Thymus (tissue), 11 donors: Measurements from ENCODE around the gene HCRTR1. TPM values are rescaled to one million over a fixed set of nuclear protein-coding genes. Genes with fewer than 3 reads are reported as not detected.

ENCODE experiments used
- DNase-seq, 9 donors: peaks; one replicate each; pipeline ENCODE4 v3.0.0-alpha.2; 2013; ENCODE audit warnings: low spot score in 9 of 9, low read depth in 6 of 9, missing footprints in 1 of 9
- H3K27ac ChIP-seq, 2 donors: one replicate each; pipeline ENCODE4 v1.5.1; 2013; ENCODE audit warnings: control low read depth in 1 of 2, low read depth in 1 of 2, low read length in 1 of 2, mild to moderate bottlenecking in 1 of 2, moderate library complexity in 1 of 2
- H3K27me3 ChIP-seq, 2 donors: one replicate each; pipeline ENCODE4 v1.5.1; 2013; ENCODE audit warnings: low read length in 1 of 2; ENCODE audit not compliant: control insufficient read depth in 2 of 2, insufficient read depth in 1 of 2
- H3K36me3 ChIP-seq, 2 donors: one replicate each; pipeline ENCODE4 v1.5.1; 2013; ENCODE audit warnings: low read length in 1 of 2, mild to moderate bottlenecking in 1 of 2, moderate library complexity in 1 of 2; ENCODE audit not compliant: control insufficient read depth in 2 of 2, insufficient read depth in 2 of 2
- H3K4me1 ChIP-seq, 2 donors: one replicate each; pipeline ENCODE4 v1.5.1; 2013; ENCODE audit warnings: low read length in 2 of 2; ENCODE audit not compliant: control insufficient read depth in 2 of 2, insufficient read depth in 2 of 2
- H3K4me3 ChIP-seq, 2 donors: one replicate each; pipeline ENCODE4 v1.5.1; 2013; ENCODE audit warnings: low read length in 2 of 2, control low read depth in 1 of 2, mild to moderate bottlenecking in 1 of 2
- H3K9me3 ChIP-seq, 2 donors: one replicate each; pipeline ENCODE4 v1.5.1; 2013; ENCODE audit warnings: low read length in 1 of 2, mild to moderate bottlenecking in 1 of 2; ENCODE audit not compliant: control insufficient read depth in 2 of 2, insufficient read depth in 1 of 2
- WGBS: extraction: QIAGEN DNeasy Blood & Tissue Kit; methylation state at CpG from one replicate; pipeline ENCODE4 v1.1.7; 2013; 5-methylcytosine and 5-hydroxymethylcytosine counted together
- polyA plus RNA-seq: library from polyadenylated mRNA; stranded (reverse); fragments of 200-250 nt; gene quantifications from one replicate; pipeline ENCODE4 v1.2.3, GENCODE V29; 2013
- total RNA-seq: library from RNA; stranded (reverse); fragments of 120-200 nt; gene quantifications from one replicate; pipeline ENCODE4 v1.2.4, GENCODE V29; 2013
- donor health status: healthy.

Gene HCRTR1
- total and polyA plus RNA-seq, 2 donors = 0.02 TPM; not detected in 1

- H3K36me3 ChIP-seq = peaks cover 0 to 4% of the 10 kb centered on the region in 2 donors
- H3K4me1 ChIP-seq = peaks cover 8 to 30% of the 10 kb centered on the region in 2 donors
- H3K27ac ChIP-seq = peak overlapping the region; percentile 92 to 97
- H3K4me3 ChIP-seq = peak overlapping the region; percentile 79 to 80
- no peaks in the 10 kb centered on the region for H3K27me3 ChIP-seq
- peaks cover 0 to 1% of the 10 kb centered on the region in 2 donors for H3K9me3 ChIP-seq
- no peak for DNase-seq
- WGBS = 2% methylated on average over 11 of the region's 11 CpGs
Measured at GRCh38 chr1:31645274-31645568, 27.7 kb downstream of the HCRTR1 start.

DNA sequence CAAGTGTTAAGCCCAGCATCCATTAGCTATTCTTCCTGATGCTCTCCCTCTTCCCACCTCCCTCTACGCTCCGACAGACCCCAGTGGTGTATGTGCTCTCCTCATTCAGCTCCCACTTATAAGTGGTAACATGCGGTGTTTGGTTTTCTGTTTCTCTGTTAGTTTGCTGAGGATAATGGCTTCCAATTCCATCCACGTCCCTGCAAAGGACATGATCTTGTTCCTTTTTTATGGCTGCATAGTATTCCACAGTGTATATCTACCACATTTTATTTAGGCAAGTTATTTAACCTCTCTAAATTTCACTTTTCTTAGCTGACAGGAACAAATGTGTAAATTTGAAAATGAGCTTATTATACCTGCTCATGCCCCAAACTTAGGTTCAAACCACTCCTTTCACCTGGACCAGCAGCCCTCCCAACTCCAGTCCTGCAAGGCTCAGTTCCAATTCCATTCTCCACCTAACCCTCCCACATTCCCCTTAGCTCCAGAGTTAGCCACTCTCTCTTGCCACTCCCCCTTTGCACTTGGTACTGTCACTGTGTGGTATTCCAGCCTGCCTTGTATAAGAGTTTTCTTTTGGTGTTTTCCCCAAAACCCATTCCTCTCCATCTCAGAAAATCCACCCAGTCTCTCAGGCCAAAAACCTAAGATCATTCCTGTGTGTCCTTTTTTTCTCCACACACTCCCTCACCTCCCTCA, 28.9 kb downstream of the HCRTR1 start:
- no peak overlapping the region for H3K27ac ChIP-seq
- DNase-seq = no peak
- H3K4me1 ChIP-seq = peaks cover 8 to 33% of the 10 kb centered on the region in 2 donors
- 99% methylated on average over 4 of the region's 4 CpGs for WGBS
- no peak overlapping the region for H3K4me3 ChIP-seq
- H3K27me3 ChIP-seq = no peaks in the 10 kb centered on the region
- H3K36me3 ChIP-seq = peaks cover 0 to 2% of the 10 kb centered on the region in 2 donors
- peaks cover 0 to 1% of the 10 kb centered on the region in 2 donors for H3K9me3 ChIP-seq

DNA sequence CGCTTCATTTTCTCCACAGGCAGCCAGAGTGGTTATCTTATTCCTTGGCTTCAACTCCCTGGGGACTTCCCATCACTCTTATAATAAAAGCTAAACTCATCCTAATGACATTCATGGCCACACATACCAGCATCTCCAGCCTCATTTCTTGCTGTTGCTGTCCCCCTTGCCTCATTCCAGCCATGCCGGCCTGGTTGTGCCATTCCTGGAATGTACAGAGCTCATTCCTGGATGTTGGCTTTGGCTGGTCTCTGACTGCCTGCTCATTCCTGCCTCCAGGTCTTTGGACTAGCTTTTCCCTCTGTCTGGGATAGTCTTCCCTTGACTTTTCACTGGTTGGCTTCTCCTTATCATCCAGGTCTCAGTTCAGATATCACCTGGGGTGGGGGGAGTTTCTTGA, 29.6 kb downstream of the HCRTR1 start:
- 97% methylated on average over 2 of the region's 2 CpGs for WGBS
- DNase-seq = no peak
- Histone ChIP-seq H3K27ac (no peak overlapping the region), H3K4me3 (no peak overlapping the region), H3K4me1 (peaks cover 8 to 38% of the 10 kb centered on the region in 2 donors), H3K9me3 (peaks cover 0 to 1% of the 10 kb centered on the region in 2 donors), H3K27me3 (no peaks in the 10 kb centered on the region), H3K36me3 (no peaks in the 10 kb centered on the region)

DNA sequence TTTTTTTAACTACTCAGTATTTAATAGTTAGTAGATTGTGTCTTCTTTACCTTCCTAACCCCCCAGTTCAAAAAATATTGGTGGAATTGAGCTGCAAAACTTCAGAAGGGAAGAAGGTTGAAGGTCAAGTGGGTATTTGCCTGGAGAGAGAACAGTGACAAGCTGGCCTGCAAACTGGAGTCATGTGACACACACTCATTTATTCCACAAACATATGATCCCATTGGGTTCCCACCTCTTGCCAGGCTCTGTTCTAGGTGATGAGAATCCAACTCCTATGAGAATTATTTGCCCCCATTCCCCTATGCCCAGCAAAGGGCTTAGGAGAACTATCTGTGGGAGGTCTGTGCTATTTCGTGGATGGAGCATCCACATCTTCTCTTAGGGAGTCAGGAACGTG, 30.7 kb downstream of the HCRTR1 start:
- no peaks in the 10 kb centered on the region for H3K36me3 ChIP-seq
- H3K4me1 ChIP-seq = peaks cover 8 to 40% of the 10 kb centered on the region in 2 donors
- peak overlapping the region in 1 of 2 donors; percentile 13 for H3K27ac ChIP-seq
- peaks cover 0 to 1% of the 10 kb centered on the region in 2 donors for H3K9me3 ChIP-seq
- H3K4me3 ChIP-seq = no peak overlapping the region
- 95% methylated on average over 2 of the region's 2 CpGs for WGBS
- no peaks in the 10 kb centered on the region for H3K27me3 ChIP-seq
- DNase-seq = no peak

GRCh38 chr1:31648641-31649357, 31.3 kb downstream of the HCRTR1 start:
- Histone ChIP-seq H3K4me3 (no peak overlapping the region), H3K9me3 (peaks cover 0 to 1% of the 10 kb centered on the region in 2 donors), H3K27ac (peak overlapping the region in 1 of 2 donors; percentile 13), H3K4me1 (peaks cover 2 to 34% of the 10 kb centered on the region in 2 donors), H3K36me3 (no peaks in the 10 kb centered on the region), H3K27me3 (no peaks in the 10 kb centered on the region)
- DNase-seq = no peak
- 87% methylated on average over 9 of the region's 9 CpGs for WGBS

DNA sequence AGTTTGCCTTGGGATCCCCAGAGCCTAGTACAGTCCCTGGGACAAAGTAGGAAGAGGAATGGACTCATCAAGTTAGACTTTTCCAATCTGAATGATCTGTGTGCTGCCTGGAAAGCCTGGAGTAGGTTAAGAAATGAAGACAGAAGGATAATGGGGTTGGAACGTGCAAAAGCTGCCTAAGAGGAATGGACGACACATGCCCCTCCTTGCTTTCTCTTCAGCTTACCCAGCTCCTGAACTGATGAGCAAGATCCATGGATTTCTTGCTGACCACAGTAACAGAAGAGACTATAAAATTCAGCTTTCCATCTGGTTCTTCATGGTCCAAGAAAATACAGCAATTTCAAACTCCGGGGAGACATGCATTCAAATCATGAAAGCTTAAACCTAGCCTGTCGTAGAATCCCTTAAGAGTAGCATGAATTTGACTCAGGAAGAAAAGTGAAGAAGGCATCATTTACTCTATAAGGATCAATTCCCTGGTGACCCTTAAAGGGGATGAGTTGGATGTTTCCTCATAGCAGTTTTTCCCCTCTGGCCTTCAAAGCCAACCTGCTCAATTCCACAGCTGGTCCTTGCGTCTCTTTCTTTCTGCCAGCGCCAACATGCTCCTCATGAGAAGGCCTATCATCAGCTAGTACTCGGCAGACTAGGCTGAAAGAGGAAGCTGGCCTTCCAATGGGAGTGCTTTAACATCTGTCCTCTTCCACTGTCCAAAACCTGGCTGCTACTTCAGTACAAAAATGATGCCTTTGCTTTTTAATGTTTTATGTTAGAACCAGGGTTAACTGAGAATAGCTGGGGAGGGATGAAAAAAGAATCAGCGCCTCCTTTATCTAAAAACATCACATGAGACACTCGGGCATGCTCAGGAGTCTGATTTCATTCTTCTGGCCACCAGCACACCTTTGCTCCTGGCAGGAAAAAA, 32.9 kb downstream of the HCRTR1 start:
- H3K9me3 ChIP-seq = peaks cover 0 to 1% of the 10 kb centered on the region in 2 donors
- no peak for DNase-seq
- no peaks in the 10 kb centered on the region for H3K27me3 ChIP-seq
- peaks cover 0 to 25% of the 10 kb centered on the region in 2 donors for H3K4me1 ChIP-seq
- H3K36me3 ChIP-seq = no peaks in the 10 kb centered on the region
- WGBS = 90% methylated on average over 9 of the region's 9 CpGs
- peak overlapping the region in 1 of 2 donors; percentile 58 for H3K27ac ChIP-seq
- H3K4me3 ChIP-seq = no peak overlapping the region

- peak overlapping the region in 1 of 2 donors; percentile 56 for H3K27ac ChIP-seq
- no peak overlapping the region for H3K4me3 ChIP-seq
- peak in 1 of 9 donors; percentile 37 for DNase-seq
- no peaks in the 10 kb centered on the region for H3K36me3 ChIP-seq
- H3K9me3 ChIP-seq = peaks cover 0 to 1% of the 10 kb centered on the region in 2 donors
- H3K27me3 ChIP-seq = peaks cover 0 to 2% of the 10 kb centered on the region in 2 donors
- H3K4me1 ChIP-seq = peaks cover 0 to 20% of the 10 kb centered on the region in 2 donors
- WGBS = 91% methylated on average over 1 of the region's 1 CpG
Measured at GRCh38 chr1:31651089-31651420, 33.6 kb downstream of the HCRTR1 start.

DNA sequence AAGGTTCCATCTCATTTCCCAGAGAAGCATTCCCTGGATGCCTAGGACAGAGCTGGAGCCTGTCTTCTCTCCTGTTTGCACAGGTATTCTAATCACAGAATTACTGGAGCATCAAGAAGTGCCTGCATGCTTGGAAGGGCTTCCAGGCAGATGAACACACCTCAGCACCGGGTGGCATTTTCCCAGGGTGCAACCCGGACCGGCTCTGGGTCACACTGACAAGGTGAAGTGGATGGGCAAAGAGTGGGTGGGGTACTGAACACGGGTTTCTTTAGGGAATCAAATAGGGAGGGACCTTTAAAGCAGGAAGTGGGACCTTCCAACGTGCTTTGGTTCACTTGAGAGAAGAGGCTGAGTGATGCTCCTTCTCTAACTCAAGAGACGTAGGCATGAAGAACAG, 34.3 kb downstream of the HCRTR1 start:
- Histone ChIP-seq H3K27ac (peak overlapping the region in 1 of 2 donors; percentile 56), H3K27me3 (peaks cover 0 to 4% of the 10 kb centered on the region in 2 donors), H3K9me3 (peaks cover 0 to 1% of the 10 kb centered on the region in 2 donors), H3K36me3 (no peaks in the 10 kb centered on the region), H3K4me1 (peaks cover 0 to 20% of the 10 kb centered on the region in 2 donors), H3K4me3 (no peak overlapping the region)
- 86% methylated on average over 6 of the region's 6 CpGs for WGBS
- no peak for DNase-seq
